NB4 (cell line): ENCODE data around the gene ASPG.

ENCODE experiments used
- DNase-seq: peaks from one replicate; pipeline ENCODE4 v3.0.0; 2010; ENCODE audit warnings: low read depth
- H3K4me3 ChIP-seq: one replicate; pipeline ENCODE4 v1.5.1; 2011; ENCODE audit warnings: mild to moderate bottlenecking, low read depth, low read length, moderate library complexity
- CTCF ChIP-seq: IDR thresholded peaks from one replicate; pipeline ENCODE4 v1.5.1; 2012; ENCODE audit warnings: low read depth, low read length
- MAX ChIP-seq: IDR thresholded peaks from 2 replicates; pipeline ENCODE4 v1.6.1; 2011; ENCODE audit warnings: low read depth, low read length
- MYC ChIP-seq: IDR thresholded peaks from 2 replicates; pipeline ENCODE4 v1.6.1; 2011; ENCODE audit warnings: low read depth, low read length
- POLR2A ChIP-seq: IDR thresholded peaks from 2 replicates; pipeline ENCODE4 v1.6.1; 2011; ENCODE audit warnings: mild to moderate bottlenecking; ENCODE audit not compliant: insufficient read length; ENCODE audit errors: extremely low read depth

ASPG gene

DNA sequence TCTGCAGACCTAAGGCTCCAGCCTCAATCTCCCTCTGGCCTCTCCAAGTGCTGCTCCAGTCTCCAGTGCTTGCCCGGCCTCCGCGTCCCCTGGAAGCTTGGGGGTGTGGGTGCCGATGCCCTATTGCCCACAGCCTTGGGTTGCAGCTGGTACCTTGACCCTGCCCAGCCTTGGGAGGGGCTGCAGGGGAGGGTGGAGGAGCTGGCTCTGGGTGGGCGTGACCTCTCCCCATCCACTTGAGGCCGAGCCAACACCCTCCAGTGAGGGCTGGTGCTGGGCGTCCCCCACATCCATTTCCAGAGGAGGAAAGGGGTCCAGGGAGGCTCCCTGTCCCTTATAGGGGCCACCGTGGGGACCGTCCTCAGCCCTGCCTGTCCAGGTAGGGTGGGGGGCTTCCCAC, 77.0 kb downstream of the ASPG start:
- TF ChIP-seq POLR2A (no peak), MAX (no peak)
- H3K4me3 ChIP-seq = no peak overlapping the region
- no peak for DNase-seq

- DNase-seq = no peak
- no peak for TF ChIP-seq CTCF
- no peak for TF ChIP-seq MYC
- TF ChIP-seq MAX = no peak
- no peak for TF ChIP-seq POLR2A
- H3K4me3 ChIP-seq = no peak overlapping the region
Observed at GRCh38 chr14:104163541-104163940, 78.0 kb downstream of the ASPG start.

DNA sequence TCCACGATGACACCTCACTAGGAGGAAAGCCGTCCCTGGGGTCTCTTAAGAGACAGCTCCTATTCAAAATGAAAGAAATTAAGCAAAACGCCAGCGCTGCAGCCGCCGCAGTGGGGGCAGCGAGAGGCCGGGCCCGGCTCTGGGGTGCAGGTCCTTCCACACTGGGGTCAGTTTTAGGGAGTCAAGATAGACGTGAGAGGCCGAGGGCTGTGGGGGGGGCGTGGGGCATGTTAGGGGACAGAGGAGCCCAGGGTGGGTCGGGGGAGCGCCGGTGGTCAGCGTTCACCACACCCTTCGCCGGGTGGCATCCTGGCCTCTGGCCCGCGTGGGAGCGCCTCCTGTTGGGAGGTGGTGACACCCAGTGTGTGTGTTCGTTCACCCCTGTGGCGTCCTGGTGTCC, 78.5 kb downstream of the ASPG start:
- no peak for TF ChIP-seq POLR2A
- no peak for TF ChIP-seq MAX
- no peak for DNase-seq
- no peak overlapping the region for H3K4me3 ChIP-seq

- TF ChIP-seq MAX = no peak
- TF ChIP-seq MYC = no peak
- TF ChIP-seq CTCF = no peak
- no peak for TF ChIP-seq POLR2A
- no peak for DNase-seq
- no peak overlapping the region for H3K4me3 ChIP-seq
Observed at GRCh38 chr14:104164512-104164911, 79.0 kb downstream of the ASPG start.
